GM21717 (cell line): ENCODE results near the gene SLC29A1.
"Not testable (repeated sequence)": the region's sequence is repeated elsewhere in the genome, so short reads cannot be mapped to it uniquely, and the experiment has no call there.

Experiments used
- ATAC-seq: cut with Tn5 transposase; IDR thresholded peaks from one replicate; pipeline ENCODE4 v1.9.1; 2021; ENCODE audit warnings: mild to moderate bottlenecking, moderate library complexity; ENCODE audit not compliant: unreplicated experiment

Gene SLC29A1

GRCh38 chr6:44193307-44193910, 30.0 kb upstream of the SLC29A1 start:
- no peak for ATAC-seq

- no peak for ATAC-seq
These were observed 29.1 kb upstream of the SLC29A1 start for GRCh38 chr6:44194326-44194725.

GRCh38 chr6:44196351-44196750, 27.0 kb upstream of the SLC29A1 start:
- ATAC-seq, result not testable (repeated sequence)

DNA sequence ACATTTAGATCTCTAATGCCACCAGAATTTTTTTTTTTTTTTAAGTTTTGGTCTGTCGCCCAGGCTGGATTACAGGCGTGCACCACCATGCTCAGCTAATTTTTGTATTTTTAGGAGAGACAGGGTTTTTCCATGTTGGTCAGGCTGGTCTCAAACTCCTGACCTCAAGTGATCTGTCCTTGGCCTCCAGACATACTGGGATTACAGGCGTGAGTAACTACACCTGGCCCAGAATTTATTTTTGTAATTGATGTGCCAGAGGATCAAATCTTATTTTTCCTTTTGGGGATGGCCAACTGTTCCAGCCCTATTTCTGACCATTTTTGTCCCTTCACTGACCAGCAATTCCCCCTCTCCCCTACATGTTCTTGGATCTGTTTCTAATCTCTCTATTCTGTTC, 24.7 kb upstream of the SLC29A1 start:
- no peak for ATAC-seq

DNA sequence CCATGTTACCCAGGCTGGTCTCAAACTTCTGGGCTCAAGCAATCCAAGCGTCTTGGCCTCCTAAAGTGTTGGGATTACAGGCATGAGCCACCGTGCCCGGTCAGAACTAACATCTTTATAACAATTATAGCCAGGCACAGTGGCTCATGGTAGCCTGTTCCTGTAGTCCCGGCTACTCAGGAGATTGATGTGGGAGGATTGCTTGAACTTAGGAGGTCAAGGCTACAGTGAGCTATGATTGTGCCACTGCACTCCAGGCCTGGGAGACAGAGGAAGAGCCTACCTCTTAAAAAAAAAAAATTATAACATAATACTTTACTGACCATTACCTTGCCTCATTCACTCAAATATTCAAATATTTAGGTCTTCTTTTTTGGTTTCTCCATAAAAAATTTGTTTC, 23.5 kb upstream of the SLC29A1 start:
- no peak for ATAC-seq

- no peak for ATAC-seq
These were observed 22.2 kb upstream of the SLC29A1 start for GRCh38 chr6:44201200-44201599.

DNA sequence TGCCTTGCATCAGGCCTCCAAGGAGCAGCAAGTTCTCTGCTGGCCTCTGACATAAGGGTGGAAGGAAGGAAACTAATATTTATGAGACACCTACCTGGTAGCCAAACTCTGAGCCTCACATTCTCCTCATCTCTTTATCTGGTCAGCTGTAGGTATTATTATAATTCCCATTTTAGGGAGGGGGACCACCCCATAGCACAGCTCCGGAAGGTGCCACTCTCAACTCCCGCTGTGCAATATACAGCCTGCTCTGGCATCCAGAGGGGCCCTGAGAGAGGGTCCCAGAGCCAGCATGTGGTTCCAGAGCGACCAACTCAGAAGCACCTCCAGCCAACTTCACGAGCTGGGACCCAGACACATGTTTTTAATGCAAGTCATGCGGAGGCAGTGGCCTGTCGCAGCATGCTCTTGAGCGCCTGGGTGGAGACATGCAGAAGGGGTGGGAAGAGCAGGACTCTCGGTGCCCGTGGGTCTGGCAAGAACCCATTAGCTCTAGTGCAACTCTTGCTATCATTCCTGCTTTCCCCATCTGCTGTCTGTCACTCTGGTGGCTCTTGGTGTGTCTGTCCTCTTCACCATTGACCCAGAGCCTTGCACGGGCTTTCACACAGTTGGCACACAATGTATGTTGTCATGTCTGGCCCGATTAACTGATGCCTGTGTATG, 21.6 kb upstream of the SLC29A1 start:
- no peak for ATAC-seq

DNA sequence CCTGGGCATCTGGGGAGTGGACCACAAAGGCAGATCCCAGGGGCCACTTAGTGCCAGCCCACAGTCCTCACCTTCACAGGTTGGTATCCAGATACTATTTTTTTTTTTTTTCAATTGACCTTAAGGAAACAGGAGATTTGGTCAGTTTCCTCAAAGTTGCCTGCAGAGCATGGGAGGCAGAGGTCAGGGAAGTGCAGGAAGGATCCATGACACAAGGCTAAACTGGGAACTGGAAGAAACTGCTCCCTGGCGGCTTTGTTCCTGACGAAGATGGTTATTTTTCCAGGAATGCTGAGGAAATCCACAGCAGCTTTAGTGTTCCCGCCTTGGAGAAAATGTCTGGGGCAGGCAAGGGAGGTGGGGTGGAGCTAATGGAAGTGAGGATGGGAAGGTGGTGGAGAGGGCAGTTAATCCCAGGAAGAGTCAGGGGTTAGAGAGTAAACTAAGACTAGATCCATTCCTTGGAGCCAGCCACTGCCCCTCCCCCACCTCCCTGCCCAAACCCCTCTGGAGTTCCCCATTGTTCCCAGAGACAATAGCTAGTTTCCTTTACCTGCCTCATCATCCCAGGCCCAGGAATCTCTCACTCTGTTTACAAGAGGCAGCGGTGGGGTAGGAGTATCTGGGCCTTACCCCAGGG, 20.9 kb upstream of the SLC29A1 start:
- ATAC-seq, result no peak

GRCh38 chr6:44202972-44203750, 20.2 kb upstream of the SLC29A1 start:
- ATAC-seq, result no peak

DNA sequence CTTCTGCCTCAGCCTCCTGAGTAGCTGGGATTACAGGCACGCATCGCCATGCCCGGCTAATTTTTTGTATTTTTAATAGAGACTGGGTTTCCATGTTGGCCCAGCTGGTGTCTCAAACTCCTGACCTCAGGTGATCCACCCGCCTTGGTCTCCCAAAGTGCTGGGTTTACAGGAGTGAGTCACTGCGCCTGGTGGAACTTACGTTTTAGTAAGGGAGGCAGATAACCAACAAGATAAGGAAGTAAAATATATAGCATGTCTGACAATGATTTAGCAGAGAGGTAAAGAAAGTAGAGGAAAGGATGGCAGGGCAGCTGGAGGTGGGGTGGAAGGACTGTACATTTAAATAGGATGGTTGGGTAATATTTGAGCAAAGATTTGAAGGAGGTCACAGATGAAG, 19.4 kb upstream of the SLC29A1 start:
- ATAC-seq, result no peak

- no peak for ATAC-seq
These were observed 15.4 kb upstream of the SLC29A1 start for GRCh38 chr6:44207966-44208365.

DNA sequence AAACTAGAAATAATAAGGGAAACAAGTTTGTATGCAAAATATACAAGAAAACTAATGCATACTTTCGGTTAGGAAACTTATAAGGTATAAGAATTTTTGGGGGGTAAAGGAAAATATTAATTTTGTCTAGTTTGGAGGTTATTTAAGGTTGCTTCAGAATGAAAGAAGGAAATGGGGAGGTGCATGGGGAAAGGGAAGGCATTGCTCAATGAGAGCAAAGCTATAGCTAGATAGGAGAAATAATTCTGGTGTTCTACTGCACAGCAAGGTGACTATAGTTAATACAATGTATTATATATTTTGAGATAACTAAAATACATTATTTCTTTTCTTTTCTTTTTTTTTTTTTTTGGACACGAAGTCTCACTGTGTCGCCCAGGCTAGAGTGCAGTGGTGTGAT, 12.1 kb upstream of the SLC29A1 start:
- ATAC-seq, result no peak

DNA sequence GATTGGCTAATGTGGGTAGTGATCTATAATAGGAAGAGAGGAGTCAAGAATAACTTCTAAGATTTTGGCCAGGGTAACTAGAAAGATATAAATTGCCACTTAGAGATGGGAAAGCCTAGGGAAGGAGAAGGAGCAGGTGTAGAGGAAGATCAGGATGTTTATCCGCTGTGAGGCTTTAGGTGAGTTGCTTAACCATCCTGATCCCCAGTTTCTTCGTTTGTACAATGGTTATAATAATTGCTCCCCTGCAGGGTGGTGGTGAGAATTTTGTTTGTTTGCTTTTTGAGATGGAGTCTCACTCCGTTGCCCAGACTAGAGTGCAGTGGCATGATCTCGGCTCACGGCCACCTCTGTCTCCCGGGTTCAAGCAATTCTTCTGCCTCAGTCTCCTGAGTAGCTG, 9.1 kb upstream of the SLC29A1 start:
- ATAC-seq, result no peak

DNA sequence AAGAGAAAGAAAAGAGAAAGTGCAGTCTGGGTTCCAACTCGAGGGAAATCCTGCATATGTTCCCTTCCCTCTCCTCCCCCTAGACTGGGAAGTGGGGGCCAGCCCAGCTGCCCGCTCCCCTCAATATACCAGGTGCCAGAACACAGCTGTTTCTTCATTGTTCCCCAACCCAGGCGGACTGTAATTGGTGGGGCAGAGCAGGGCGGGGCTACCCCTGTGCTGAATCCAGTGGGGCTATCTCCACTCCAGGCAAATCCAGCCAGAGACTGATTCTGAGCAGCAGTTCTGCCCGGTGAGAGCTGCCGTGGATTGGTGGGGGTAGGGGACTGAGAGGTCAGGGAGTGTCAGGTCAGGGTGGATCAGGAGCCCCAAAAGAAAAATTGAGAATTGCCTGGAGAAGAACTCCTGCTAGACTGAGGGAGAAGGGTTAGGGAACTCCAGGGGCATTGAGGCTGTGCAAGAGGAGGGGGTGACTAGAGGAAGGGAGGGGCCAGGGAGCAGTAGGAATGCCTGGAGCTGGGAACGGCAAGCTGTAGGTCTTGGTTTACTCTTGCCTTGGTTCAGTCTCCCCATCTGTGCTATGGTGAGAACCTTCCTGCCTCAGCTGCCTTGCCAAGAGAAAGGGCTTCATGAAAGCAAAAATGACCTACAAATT, 6.6 kb upstream of the SLC29A1 start, which contains the start of gene MYMX:
Gene MYMX (plus strand): TSS at position 250 of the 655 bp plus-strand sequence. CDS start 546 bp downstream, outside the sequence.
- no peak for ATAC-seq

GRCh38 chr6:44217332-44218143, 5.9 kb upstream of the SLC29A1 start:
- ATAC-seq, result no peak

DNA sequence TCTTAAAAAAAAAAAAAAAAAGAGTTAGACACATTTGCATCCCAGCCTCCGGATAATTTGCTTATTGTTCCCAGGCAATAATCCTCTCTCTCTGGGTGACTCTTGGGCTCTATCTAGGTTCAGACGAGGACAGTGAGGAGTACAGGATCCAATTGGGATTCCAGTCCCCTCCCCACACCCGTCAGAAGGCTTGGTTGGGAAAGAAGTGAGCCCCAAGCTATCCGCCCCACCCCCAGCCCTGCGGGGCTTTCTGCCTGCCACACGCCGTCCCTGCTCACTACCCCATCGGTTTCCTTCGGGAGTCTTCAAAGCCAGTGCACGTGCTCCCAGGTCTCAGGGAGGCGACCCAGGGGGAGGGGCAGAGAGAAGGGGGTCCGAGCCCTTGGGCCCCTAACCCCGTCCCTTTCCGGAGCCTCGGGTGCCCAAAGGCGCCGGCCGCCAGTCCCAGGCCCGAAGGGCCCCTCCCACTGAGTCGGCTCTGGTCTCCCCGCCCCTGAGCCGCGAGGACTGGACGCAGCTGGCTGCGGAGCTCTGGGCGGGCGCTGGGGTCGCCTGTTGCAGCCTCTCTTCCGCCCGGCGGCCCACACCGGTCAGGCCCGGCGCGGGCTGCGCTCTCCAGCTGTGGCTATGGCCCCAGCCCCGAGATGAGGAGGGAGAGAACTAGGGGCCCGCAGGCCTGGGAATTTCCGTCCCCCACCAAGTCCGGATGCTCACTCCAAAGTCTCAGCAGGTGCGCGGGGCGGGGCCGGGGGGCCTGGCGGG, 4.2 kb upstream of the SLC29A1 start:
- ATAC-seq, result no peak

DNA sequence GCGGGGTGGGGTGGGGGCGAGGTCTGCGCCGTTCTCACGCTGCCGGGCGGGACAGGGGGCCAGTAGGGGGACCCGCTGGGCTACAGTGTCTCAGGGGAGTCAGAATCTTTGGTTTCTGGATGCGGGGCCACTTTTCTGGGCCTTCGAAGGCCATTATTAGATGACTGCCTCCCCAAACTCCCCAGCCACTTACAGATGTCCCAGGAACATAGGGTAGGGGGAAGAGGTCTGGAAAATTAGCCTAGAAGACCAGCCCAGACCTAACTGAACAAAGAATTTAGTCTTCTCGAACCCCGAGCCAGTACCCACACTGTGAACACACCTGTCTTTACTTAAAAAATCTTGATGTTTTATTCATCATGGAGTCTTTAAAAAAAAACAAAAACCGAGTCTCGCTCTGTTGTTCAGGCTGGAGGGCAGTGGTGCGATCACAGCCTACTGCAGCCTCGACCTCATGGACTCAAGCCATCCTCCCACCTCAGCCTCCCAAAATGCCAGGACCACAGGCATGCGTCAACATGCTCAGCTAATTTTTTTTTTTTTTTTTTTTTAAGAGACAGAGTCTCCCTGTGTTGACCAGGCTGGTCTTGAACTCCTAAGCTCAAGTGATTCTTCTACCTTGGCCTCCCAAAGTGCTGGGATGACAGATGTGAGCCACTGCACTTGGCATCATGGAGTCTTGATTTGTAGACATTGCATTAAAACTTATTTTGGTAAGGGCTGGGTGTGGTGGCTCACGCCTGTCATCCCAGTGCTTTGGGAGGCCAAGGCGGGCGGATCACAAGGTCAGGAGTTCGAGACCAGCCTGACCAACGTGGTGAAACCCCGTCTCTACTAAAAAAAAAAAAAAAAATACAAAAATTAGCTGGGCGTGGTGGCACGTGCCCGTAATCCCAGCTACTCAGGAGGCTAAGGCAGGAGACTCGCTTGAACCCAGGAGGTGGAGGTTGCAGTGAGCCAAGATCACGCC, 3.3 kb upstream of the SLC29A1 start:
- ATAC-seq, result no peak

- ATAC-seq, result no peak
These were observed 2.5 kb upstream of the SLC29A1 start for GRCh38 chr6:44220913-44221290.
